ENCODE results near the gene UAP1L1. TPM values are rescaled to one million over a fixed set of nuclear protein-coding genes. Genes with fewer than 3 reads are reported as not detected.

The UAP1L1 gene
- total and polyA plus RNA-seq, 10 donors: 12.5 to 35.9 (median 26.6) TPM

DNA sequence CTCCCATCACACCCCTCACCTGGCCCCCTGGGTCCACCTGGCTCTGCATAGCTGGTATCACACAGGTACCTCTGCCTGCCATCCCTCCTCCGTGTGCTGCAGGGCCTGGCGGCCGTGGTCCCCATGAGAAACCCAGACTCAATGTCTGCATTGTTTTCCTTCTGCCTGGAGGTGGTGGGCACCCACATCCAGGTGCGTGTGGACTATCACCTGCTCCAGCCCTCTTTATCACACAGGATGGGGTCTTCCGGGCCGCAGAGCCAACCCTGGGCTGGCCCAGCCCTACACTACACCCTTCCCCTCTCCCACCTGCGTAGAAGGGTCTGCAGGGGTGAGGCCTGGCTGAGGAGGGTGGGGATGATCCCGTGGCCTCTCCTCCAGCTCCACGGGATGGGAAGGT, 38.4 kb upstream of the UAP1L1 start:
- H3K27ac ChIP-seq: no peak overlapping the region
- H3K9me3 ChIP-seq: no peaks in the 10 kb centered on the region
- intact Hi-C loops (cut with DNase I; ENCODE audit: low total_unique reads): loop anchor here (5.0 to 10.0 kb wide), 2 partner anchors 94 to 252 kb away; partner anchors contain the start of genes C8G and FBXW5
- H3K36me3 ChIP-seq: peaks cover 0 to 42% (median 10%) of the 10 kb centered on the region in 6 donors
- peak in 1 of 3 donors; percentile 46 for TF ChIP-seq POLR2AphosphoS5 (IDR thresholded peaks at IDR 0.05)
- no peak for TF ChIP-seq POLR2A (IDR thresholded peaks at IDR 0.05)
- WGBS, 5 donors: 85 to 91% (median 89%) methylated on average over 3 to 9 of the region's 9 CpGs
- H3K27me3 ChIP-seq (replicated peaks in 1 of 7): peaks cover 0 to 46% (median 10%) of the 10 kb centered on the region in 7 donors
- DNase-seq: no peak
- H3K4me3 ChIP-seq: no peak overlapping the region
- H3K4me1 ChIP-seq: peaks cover 20 to 72% (median 44%) of the 10 kb centered on the region in 6 donors

DNA sequence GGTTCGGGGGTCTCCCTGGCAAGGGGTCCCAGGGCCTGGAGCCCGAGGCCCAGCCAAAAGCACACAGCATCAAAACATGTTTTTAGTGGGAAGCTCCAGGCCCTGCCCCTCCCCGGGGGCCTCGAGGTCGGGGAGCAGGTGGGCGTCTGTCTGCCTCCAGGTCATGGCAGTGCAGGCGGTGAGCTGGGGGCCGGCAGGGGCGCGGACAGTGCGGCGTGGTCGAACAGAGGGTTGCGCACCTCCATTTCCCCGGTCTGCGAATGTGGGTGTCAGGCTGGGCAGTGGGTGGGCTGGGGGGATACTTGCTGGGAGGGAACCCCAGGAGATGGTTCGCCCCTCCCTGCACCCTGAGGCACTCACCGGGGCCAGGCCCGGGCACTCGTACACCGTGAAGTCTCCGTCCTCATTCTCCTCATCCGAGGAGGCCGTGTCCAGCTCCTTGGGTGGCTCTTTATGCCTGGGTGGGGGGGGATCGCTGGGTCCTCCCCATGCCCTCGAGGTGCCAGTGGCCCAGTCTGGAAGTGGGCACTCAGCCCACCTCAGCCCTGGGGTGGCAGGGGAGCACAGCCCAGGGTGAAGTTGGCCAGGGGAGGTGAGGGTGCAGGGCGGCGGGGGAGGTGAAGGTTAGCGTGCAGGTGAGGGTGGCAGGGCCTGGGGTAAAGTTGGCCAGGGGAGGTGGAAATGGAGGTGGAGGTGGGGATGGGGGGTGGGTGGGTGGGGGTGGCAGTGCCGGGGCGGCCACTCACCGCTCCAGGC, 37.5 kb upstream of the UAP1L1 start:
- H3K4me1 ChIP-seq: peaks cover 24 to 72% (median 46%) of the 10 kb centered on the region in 6 donors
- no peaks in the 10 kb centered on the region for H3K9me3 ChIP-seq
- H3K36me3 ChIP-seq: peaks cover 0 to 42% (median 10%) of the 10 kb centered on the region in 6 donors
- intact Hi-C loops (cut with DNase I; ENCODE audit: low total_unique reads): loop anchor here (5.0 to 10.0 kb wide), 2 partner anchors 95 to 252 kb away; partner anchors contain the start of genes C8G and FBXW5
- peaks cover 0 to 55% (median 16%) of the 10 kb centered on the region in 7 donors for H3K27me3 ChIP-seq (replicated peaks in 1 of 7)
- TF ChIP-seq POLR2AphosphoS5 (IDR thresholded peaks at IDR 0.05) (no peak), CTCF (IDR thresholded peaks at IDR 0.05 in 8 of 11, conservative IDR thresholded peaks at IDR 0.05 in 3 of 11) (no peak), POLR2A (IDR thresholded peaks at IDR 0.05) (no peak)
- no peak overlapping the region for H3K4me3 ChIP-seq
- peak; percentile 76 for DNase-seq
- 88 to 96% (median 91%) methylated on average over 22 to 32 of the region's 32 CpGs for WGBS, 5 donors
- H3K27ac ChIP-seq: peak overlapping the region in 1 of 8 donors; percentile 81

DNA sequence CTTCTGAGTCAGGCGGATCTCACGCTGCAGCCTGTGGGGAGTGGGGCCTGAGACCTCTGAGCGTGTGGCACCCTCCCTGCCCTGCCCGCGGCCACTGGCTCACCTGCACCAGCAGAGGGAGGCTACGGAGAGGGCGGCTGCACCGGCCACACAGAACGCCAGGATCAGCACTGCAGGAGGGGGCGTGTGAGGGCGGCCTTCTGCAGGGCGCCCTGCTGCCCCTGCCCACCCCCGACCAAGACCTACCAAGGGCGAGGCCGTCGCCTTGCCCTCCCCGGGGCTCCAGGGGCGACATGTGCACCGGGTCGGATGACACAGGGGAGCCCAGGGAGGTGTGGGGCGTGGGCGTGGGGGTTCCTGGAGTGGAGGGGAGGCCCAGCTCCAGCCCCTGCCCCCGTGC, 36.7 kb upstream of the UAP1L1 start:
- no peak for DNase-seq
- peaks cover 0 to 42% (median 10%) of the 10 kb centered on the region in 6 donors for H3K36me3 ChIP-seq
- intact Hi-C loops (cut with DNase I; ENCODE audit: low total_unique reads): no loop called here
- H3K27ac ChIP-seq: peak overlapping the region in 7 of 8 donors; percentile 26 to 83 (median 78)
- TF ChIP-seq POLR2AphosphoS5 (IDR thresholded peaks at IDR 0.05) (peak in 1 of 3 donors; percentile 50), POLR2A (IDR thresholded peaks at IDR 0.05) (no peak), CTCF (IDR thresholded peaks at IDR 0.05 in 8 of 11, conservative IDR thresholded peaks at IDR 0.05 in 3 of 11) (no peak)
- peaks cover 21 to 72% (median 45%) of the 10 kb centered on the region in 6 donors for H3K4me1 ChIP-seq
- H3K27me3 ChIP-seq (replicated peaks in 1 of 7): peaks cover 0 to 63% (median 24%) of the 10 kb centered on the region in 7 donors
- 65 to 86% (median 79%) methylated on average over 15 to 23 of the region's 23 CpGs for WGBS, 5 donors
- no peaks in the 10 kb centered on the region for H3K9me3 ChIP-seq
- peak overlapping the region in 7 of 8 donors; percentile 3 to 58 (median 23) for H3K4me3 ChIP-seq

DNA sequence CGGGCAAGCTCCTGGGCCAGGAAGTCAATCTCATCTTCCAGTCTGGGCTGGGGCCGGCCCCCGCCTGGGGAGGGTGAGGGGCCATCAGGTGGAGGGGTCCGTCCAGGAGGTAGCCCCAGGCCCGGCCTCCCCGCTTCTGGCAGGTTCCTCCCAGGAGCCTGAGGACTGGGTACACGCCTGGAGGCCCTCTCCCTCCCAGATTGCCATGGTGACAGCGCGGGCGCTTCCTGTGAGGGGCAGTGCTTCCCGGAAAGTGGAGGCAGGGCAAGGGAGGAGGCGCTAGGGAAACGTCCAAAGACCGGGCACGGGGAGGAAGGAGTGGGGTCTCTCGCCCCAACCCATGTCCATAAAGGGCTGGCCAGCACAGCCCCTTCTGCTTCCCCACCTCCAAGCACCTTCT, 36.2 kb upstream of the UAP1L1 start:
- H3K9me3 ChIP-seq: no peaks in the 10 kb centered on the region
- peaks cover 23 to 71% (median 46%) of the 10 kb centered on the region in 6 donors for H3K4me1 ChIP-seq
- intact Hi-C loops (cut with DNase I; ENCODE audit: low total_unique reads): no loop called here
- peak; percentile 84 for DNase-seq
- WGBS, 5 donors: 30 to 61% (median 38%) methylated on average over 9 to 16 of the region's 16 CpGs
- H3K27me3 ChIP-seq (replicated peaks in 1 of 7): peaks cover 0 to 69% (median 29%) of the 10 kb centered on the region in 7 donors
- peak overlapping the region in 7 of 8 donors; percentile 3 to 58 (median 23) for H3K4me3 ChIP-seq
- H3K27ac ChIP-seq: peak overlapping the region; percentile 26 to 83 (median 79)
- peaks cover 0 to 42% (median 10%) of the 10 kb centered on the region in 6 donors for H3K36me3 ChIP-seq
- TF ChIP-seq POLR2A (IDR thresholded peaks at IDR 0.05) (no peak), POLR2AphosphoS5 (IDR thresholded peaks at IDR 0.05) (peak; percentile 26 to 73 (median 41))

Data from spleen (tissue), 11 donors.